HG02610 (cell line): ENCODE measurements around the gene FBLN2.

Experiments
- ATAC-seq: cut with Tn5 transposase; IDR thresholded peaks from one replicate; pipeline ENCODE4 v1.9.1; 2021; ENCODE audit warnings: mild to moderate bottlenecking, moderate library complexity; ENCODE audit not compliant: unreplicated experiment

The FBLN2 gene

GRCh38 chr3:13636186-13636585, 87.3 kb downstream of the FBLN2 start:
- no peak for ATAC-seq

GRCh38 chr3:13636874-13637273, 87.9 kb downstream of the FBLN2 start:
- ATAC-seq = no peak

- no peak for ATAC-seq
These were observed 88.5 kb downstream of the FBLN2 start for GRCh38 chr3:13637311-13637891.

GRCh38 chr3:13637953-13638352, 89.0 kb downstream of the FBLN2 start:
- no peak for ATAC-seq

- no peak for ATAC-seq
These were observed 90.0 kb downstream of the FBLN2 start for GRCh38 chr3:13638927-13639326.

GRCh38 chr3:13642597-13642996, 93.7 kb downstream of the FBLN2 start:
- ATAC-seq = no peak

GRCh38 chr3:13644341-13645117, 95.6 kb downstream of the FBLN2 start:
- no peak for ATAC-seq

- ATAC-seq = no peak
These were observed 97.1 kb downstream of the FBLN2 start for GRCh38 chr3:13645801-13646637.

- ATAC-seq = no peak
These were observed 98.6 kb downstream of the FBLN2 start for GRCh38 chr3:13647298-13648059.

- peak; percentile 56 for ATAC-seq
These were observed 99.4 kb downstream of the FBLN2 start for GRCh38 chr3:13648060-13649001.

GRCh38 chr3:13650210-13651056, 101.5 kb downstream of the FBLN2 start:
- ATAC-seq = no peak

GRCh38 chr3:13651057-13651400, 102.1 kb downstream of the FBLN2 start:
- ATAC-seq = no peak

- no peak for ATAC-seq
These were observed 103.0 kb downstream of the FBLN2 start for GRCh38 chr3:13651775-13652428.

- no peak for ATAC-seq
These were observed 103.8 kb downstream of the FBLN2 start for GRCh38 chr3:13652728-13653127.

GRCh38 chr3:13653631-13654279, 104.8 kb downstream of the FBLN2 start:
- ATAC-seq = no peak

GRCh38 chr3:13654330-13655060, 105.6 kb downstream of the FBLN2 start:
- ATAC-seq = no peak
